HepG2 (cell line): ENCODE data around the gene CACNA1C. TPM values are rescaled to one million over a fixed set of nuclear protein-coding genes. Genes with fewer than 3 reads are reported as not detected.

Source experiments
- STAT6 ChIP-seq: sonication (generic); formaldehyde crosslinking; IDR thresholded peaks from 2 replicates; pipeline ENCODE4 v1.4.0; 2020; ENCODE audit warnings: missing genetic modification reagents, mild to moderate bottlenecking, borderline replicate concordance
- polyA plus RNA-seq, 8 experiments: library from polyadenylated mRNA; depleted of rRNA in 3 of 8; stranded (reverse) in 7 of 8; unstranded in 1 of 8; fragments of >200 nt; fragmentation: Illumina TruSeq in 4 of 8; extraction: Trizol in 4 of 8; gene quantifications; 2 replicates each; pipeline versions ENCODE4 v1.2.1 to v1.2.3, GENCODE V29; 2011 to 2016; ENCODE audit warnings: low read depth in 4 of 8, missing spikeins in 1 of 8, mixed read lengths in 1 of 8; ENCODE audit not compliant: insufficient read depth in 1 of 8
- total RNA-seq, 5 experiments: library from RNA; depleted of rRNA; stranded (reverse); fragments of >200 nt; fragmentation: Illumina TruSeq; extraction: Trizol; gene quantifications; 2 replicates each; pipeline ENCODE4 v1.2.3, GENCODE V29; 2016; ENCODE audit warnings: low read depth in 1 of 5
- TF ChIP-seq, protein P1 (sequence below): sonication (generic); formaldehyde crosslinking; IDR thresholded peaks from 2 replicates; pipeline ENCODE4 v1.4.0; 2020; ENCODE audit warnings: low read depth, missing genetic modification reagents
- TF ChIP-seq, protein P2 (sequence below): sonication (generic); formaldehyde crosslinking; IDR thresholded peaks from 2 replicates; pipeline ENCODE4 v1.9.0; 2021; ENCODE audit warnings: missing genetic modification reagents, borderline replicate concordance
- TF ChIP-seq, protein P3 (sequence below): sonication (generic); formaldehyde crosslinking; IDR thresholded peaks from 2 replicates; pipeline ENCODE4 v1.5.0; 2020; ENCODE audit warnings: missing genetic modification reagents

Gene CACNA1C
- total and polyA plus RNA-seq, 2 of the 13 experiments (the other 11 are each of a cell fraction or from before 2014, with no cell fraction given), result not detected

GRCh38 chr12:2625289-2625612 is 572.5 kb downstream of the CACNA1C start (continued):
- TF ChIP-seq, protein P1, sequence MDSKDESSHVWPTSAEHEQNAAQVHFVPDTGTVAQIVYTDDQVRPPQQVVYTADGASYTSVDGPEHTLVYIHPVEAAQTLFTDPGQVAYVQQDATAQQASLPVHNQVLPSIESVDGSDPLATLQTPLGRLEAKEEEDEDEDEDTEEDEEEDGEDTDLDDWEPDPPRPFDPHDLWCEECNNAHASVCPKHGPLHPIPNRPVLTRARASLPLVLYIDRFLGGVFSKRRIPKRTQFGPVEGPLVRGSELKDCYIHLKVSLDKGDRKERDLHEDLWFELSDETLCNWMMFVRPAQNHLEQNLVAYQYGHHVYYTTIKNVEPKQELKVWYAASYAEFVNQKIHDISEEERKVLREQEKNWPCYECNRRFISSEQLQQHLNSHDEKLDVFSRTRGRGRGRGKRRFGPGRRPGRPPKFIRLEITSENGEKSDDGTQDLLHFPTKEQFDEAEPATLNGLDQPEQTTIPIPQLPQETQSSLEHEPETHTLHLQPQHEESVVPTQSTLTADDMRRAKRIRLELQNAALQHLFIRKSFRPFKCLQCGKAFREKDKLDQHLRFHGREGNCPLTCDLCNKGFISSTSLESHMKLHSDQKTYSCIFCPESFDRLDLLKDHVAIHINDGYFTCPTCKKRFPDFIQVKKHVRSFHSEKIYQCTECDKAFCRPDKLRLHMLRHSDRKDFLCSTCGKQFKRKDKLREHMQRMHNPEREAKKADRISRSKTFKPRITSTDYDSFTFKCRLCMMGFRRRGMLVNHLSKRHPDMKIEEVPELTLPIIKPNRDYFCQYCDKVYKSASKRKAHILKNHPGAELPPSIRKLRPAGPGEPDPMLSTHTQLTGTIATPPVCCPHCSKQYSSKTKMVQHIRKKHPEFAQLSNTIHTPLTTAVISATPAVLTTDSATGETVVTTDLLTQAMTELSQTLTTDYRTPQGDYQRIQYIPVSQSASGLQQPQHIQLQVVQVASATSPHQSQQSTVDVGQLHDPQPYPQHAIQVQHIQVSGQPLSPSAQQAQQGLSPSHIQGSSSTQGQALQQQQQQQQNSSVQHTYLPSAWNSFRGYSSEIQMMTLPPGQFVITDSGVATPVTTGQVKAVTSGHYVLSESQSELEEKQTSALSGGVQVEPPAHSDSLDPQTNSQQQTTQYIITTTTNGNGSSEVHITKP (CRISPR knock-in tag), result no peak
- TF ChIP-seq, protein P2, sequence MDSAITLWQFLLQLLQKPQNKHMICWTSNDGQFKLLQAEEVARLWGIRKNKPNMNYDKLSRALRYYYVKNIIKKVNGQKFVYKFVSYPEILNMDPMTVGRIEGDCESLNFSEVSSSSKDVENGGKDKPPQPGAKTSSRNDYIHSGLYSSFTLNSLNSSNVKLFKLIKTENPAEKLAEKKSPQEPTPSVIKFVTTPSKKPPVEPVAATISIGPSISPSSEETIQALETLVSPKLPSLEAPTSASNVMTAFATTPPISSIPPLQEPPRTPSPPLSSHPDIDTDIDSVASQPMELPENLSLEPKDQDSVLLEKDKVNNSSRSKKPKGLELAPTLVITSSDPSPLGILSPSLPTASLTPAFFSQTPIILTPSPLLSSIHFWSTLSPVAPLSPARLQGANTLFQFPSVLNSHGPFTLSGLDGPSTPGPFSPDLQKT (CRISPR knock-in tag), result no peak
- no peak for TF ChIP-seq STAT6 (CRISPR knock-in tag)
- TF ChIP-seq, protein P3, sequence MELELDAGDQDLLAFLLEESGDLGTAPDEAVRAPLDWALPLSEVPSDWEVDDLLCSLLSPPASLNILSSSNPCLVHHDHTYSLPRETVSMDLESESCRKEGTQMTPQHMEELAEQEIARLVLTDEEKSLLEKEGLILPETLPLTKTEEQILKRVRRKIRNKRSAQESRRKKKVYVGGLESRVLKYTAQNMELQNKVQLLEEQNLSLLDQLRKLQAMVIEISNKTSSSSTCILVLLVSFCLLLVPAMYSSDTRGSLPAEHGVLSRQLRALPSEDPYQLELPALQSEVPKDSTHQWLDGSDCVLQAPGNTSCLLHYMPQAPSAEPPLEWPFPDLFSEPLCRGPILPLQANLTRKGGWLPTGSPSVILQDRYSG (CRISPR knock-in tag), result no peak
- TF ChIP-seq, all 625 proteins: peak for 0
